Cardiac fibroblast (primary cell): ENCODE data around the gene JADE2.
A peak's percentile ranks its signal among the peaks of the same experiment; 100 is the strongest.

Experiments used
- DNase-seq, 2 donors: peaks; one replicate each; pipeline versions ENCODE4 v3.0.0 to v3.0.0-alpha.2; 2010; ENCODE audit warnings: low read depth in 2 of 2
- H3K4me3 ChIP-seq, 2 donors: replicated peaks in 1 of 2; 1 replicate in 1 of 2; 2 replicates in 1 of 2; pipeline ENCODE4 v1.5.1; 2011; ENCODE audit warnings: low read depth in 2 of 2, low read length in 2 of 2, mild to moderate bottlenecking in 2 of 2, moderate library complexity in 1 of 2
- CTCF ChIP-seq: IDR thresholded peaks from one replicate; pipeline ENCODE4 v1.5.1; 2011; ENCODE audit warnings: low read depth, mild to moderate bottlenecking, low read length, inconsistent platforms

JADE2 gene

GRCh38 chr5:134614450-134615085 is 89.1 kb downstream of the JADE2 start:
- TF ChIP-seq CTCF = no peak
- no peak for DNase-seq
- H3K4me3 ChIP-seq = no peak overlapping the region

- no peak for TF ChIP-seq CTCF
- no peak overlapping the region for H3K4me3 ChIP-seq
- no peak for DNase-seq
Measured at GRCh38 chr5:134620634-134621033, 95.2 kb downstream of the JADE2 start.

DNA sequence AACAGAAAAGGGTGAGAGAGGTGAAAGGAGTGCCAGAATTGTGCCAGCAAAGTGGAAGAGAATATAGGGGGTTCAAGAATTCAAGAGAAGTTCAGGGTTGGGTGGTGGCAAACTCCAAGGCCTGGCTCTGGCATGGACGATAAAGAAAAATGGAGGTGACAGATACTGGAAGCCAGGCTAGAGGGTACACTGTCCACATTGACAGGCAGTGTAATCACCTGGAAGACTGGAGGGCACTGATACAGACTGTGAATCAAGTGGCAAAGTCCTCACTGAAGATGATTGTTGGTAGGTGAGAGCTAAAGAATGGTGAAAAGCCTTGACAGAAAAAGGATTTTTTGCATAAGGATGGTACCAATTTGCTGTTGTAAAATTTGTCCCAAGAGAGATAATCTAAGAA is 100.1 kb downstream of the JADE2 start:
- DNase-seq = no peak
- TF ChIP-seq CTCF = no peak
- H3K4me3 ChIP-seq = no peak overlapping the region

- no peak for TF ChIP-seq CTCF
- peak; percentile 71 to 81 for DNase-seq
- H3K4me3 ChIP-seq = no peak overlapping the region
Measured at GRCh38 chr5:134626369-134627014, 101.0 kb downstream of the JADE2 start.
